Measurements from ENCODE around the gene PASK.
"Not testable (repeated sequence)": the region's sequence is repeated elsewhere in the genome, so short reads cannot be mapped to it uniquely, and the experiment has no call there.

PASK gene

DNA sequence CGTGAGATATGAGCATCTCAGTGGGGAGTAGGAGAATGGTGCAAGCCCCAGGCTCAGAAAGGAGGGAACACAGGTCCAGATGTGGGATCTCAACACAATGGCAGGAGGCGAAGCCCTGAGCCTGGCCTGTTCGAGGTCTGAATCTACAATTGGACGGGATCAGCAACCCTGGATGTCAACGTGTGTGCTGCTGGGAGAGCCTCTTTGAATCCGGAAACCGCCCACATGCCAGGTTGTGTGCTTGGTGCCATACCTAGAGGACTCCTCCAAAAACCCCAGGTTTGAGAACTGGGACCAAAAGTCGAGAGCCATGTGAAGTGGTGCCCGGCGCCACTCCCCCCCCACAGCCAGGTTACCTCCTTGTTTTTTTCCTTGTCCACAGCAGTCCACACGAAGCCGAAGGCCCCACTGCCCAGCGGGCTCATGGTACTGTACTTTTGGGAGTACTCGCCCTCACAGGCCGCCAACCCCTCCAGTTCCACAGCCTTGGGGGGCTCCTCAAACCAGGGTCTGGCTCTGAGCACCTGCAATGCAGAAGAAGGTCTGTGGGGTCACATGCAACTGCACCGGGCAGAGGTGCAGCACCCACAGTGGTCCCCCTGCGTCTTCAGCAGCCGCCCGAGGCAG, 26.8 kb downstream of the PASK start:
- DNase-seq, result no peak

DNA sequence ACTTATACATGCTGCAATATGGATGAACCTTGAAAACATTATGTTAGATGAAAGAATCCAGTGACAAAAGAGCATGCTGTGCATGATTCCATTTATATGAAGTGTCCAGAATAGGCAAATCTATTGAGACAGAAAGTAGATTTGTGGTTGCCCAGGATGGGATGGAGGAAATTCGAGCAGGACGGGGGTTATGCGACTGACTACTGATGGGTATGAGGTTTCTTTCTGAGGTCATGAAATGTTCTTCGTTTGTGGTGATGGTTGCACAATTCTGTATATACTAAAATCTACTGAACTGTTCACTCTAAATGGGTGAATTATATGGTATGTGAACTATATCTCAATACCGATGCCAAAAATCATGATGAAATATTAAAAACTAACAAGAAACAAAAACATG, 28.3 kb downstream of the PASK start:
- DNase-seq, result no peak

DNA sequence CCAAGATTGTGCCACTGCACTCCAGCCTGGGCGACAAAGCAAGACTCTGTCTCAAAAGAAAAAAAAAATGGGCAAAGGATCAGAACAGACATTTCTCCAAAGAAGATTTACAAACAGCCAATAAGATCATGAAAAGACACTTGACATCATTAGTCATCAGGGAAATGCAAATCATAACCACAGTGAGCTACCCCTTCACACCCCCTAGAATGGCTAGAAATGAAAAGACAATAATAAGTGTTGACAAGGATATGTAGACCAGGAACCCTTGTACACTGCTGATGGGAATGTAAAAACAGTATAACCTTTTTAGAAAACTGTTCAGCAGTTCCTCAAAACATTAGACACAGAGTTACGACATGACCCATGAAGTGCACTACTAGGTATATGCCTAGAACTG, 28.8 kb downstream of the PASK start:
- DNase-seq, result no peak

- no peak for DNase-seq
Measured at GRCh38 chr2:241118737-241119505, 30.4 kb downstream of the PASK start.

GRCh38 chr2:241116606-241117560, 32.4 kb downstream of the PASK start:
- DNase-seq, result no peak

DNA sequence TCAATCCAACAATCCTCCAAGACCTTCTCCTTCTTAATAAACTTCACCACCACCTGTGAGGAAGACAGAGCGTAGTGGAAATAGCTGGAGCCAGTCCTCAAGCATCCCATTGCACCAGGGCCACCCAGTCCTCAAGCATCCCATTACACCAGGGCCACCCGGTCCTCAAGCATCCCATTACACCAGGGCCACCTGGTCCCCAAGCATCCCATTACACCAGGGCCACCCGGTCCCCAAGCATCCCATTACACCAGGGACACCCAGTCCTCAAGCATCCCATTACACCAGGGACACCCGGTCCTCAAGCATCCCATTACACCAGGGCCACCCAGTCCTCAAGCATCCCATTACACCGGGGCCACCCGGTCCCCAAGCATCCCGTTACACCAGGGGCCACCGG, 33.9 kb downstream of the PASK start:
- DNase-seq, result no peak

DNA sequence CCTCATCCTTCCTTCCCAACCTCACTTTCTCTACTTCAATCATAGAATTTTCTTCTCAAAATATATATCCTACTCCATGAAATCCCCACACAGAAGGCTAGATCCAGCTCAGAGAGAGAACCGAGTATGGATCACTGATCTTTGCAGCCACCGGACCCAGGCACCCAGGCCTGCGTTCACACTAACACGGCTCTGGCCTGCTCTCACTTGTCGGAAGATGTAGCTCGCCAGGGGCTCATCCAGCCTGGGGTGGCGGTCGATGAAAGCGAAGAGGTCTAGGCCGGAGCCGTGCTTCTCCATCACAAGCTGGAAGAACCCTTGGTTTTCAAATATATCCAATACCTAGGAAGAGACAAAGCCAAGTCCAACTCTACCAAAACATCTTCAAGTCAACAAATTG, 34.4 kb downstream of the PASK start:
- no peak for DNase-seq

GRCh38 chr2:241112592-241112991, 36.7 kb downstream of the PASK start:
- DNase-seq, result no peak

GRCh38 chr2:241112046-241112445, 37.2 kb downstream of the PASK start:
- no peak for DNase-seq

DNA sequence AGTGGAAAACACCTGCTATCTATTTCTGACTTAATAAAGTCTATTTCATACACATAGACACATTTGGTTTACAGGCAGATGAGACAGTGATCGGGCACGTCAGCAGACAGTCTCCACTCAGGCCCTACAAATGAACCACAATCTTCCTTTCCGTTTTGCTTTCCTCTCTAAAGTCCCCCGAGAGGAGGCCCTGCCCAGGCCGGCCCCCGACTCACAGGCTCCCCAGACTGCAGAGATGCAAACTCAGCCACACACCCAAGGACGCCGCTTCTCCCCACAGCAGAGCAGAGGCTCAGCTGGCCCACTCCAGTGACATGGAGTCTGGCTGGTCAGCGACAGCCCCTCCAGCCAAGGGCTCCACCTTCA, 37.8 kb downstream of the PASK start:
- DNase-seq, result no peak

GRCh38 chr2:241110607-241111439, 38.4 kb downstream of the PASK start:
- no peak for DNase-seq

DNA sequence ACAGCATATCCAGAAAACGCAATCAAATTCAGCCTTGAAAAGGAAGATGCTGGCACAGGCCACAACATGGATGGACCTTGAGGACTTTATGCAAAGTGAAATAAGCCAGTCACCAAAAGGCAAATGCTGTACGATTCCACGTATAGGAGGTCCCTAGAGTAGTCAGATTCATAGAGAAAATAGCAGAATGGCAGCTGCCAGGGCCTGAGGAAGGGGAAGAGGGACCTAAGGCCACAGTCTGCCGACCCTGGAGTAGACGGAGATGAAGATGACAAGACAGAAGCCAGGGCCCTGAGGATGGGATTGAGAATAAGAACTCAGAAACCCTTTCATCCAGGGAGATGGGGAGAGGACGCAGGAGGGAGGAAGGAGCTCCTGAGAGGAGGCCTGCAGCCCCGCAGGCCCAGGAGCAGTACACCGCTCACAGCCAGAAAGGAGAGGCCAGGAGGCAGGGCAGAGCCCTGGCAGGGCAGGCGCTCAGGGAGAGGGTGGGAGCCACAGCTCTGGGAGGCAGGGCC, 39.1 kb downstream of the PASK start:
- no peak for DNase-seq

- no peak for DNase-seq
Measured at GRCh38 chr2:241109210-241110088, 39.8 kb downstream of the PASK start.

DNA sequence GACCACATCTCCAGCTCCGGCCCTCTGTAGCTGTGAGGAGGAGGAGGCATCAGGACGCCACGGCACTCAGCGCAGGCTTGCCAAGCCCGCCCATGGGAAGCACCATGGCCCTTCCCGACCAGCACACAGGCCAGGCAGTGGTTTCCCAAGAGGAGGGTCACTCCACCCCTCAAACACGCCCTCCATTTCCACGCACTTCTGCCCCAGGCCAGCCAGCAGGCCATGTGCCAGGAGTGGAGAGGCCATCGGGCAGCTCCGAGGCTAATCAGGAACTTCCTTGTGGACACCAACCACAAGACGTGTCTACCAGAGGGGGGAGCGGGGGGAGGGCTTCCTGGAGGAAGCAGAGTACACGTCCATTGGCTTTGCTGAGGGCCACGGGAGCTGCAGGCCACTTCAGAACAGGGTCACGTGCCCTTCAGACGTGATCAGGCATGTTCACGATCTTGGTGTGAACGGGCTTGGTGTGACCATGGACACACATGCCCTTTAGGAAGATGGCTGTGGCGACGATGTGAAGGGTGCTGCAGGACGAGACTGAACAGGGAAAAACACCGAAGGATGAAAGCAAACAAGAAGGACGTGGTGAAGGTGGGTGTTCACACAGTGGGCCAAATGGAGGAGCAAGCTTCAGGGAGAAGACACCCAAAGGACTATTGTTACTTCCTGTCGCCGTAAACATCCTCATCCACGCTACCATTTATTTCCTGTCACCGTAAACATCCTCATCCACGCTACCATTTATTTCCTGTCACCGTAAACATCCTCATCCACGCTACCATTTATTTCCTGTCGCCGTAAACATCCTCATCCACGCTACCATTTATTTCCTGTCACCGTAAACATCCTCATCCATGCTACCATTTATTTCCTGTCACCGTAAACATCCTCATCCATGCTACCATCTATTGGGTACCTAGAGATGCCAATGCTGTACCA, 40.7 kb downstream of the PASK start:
- no peak for DNase-seq

- no peak for DNase-seq
Measured at GRCh38 chr2:241107031-241107783, 42.1 kb downstream of the PASK start.

- DNase-seq, result no peak
Measured at GRCh38 chr2:241105641-241106040, 43.6 kb downstream of the PASK start.

GRCh38 chr2:241104611-241105010, 44.7 kb downstream of the PASK start:
- DNase-seq, result not testable (repeated sequence)

- no peak for DNase-seq
Measured at GRCh38 chr2:241103176-241103595, 46.1 kb downstream of the PASK start.

DNA sequence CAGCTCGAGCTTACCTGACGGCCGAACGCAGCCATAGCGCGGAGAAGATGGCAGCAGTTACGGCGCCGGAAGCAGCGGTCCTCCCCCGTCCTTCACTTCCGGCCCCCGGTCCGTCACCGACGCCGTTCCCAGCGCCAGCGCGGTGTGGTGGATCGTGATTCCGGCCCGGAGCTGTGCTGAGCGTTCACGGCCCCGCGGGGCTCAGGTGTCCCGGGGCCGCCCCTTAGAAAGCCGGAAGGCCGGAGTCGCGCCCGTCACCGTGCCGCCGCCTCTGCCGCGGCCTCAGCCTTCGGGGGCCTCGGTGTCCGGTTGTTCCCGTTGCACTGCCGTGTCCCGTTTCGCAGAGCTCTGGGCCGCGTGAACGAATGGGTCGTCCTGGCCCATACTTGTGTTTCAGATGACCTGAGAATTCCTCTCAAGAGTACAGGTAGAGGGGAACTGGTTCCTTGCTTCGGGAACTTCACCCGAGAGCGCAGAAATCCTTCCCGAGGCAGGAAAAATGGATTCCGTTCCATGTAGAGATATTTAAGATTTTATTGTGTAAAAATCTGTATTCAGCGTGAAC, 47.0 kb downstream of the PASK start, which contains the start of gene MTERF4:
TSS of gene MTERF4 (minus strand) at position 49 of the 565 bp plus-strand sequence. CDS start at position 35, 14 bp downstream.
- peak; percentile 82 to 86 for DNase-seq
